ENCODE measurements around the gene ZMYM2.
"Not testable (repeated sequence)": the region's sequence is repeated elsewhere in the genome, so short reads cannot be mapped to it uniquely, and the experiment has no call there.

The ZMYM2 gene

GRCh38 chr13:19984430-19985218 lies 26.1 kb downstream of the ZMYM2 start:
- no peak for DNase-seq

- DNase-seq, result no peak
Measured at GRCh38 chr13:19985219-19985556, 26.7 kb downstream of the ZMYM2 start.

- DNase-seq, result no peak
Measured at GRCh38 chr13:19991531-19991930, 33.0 kb downstream of the ZMYM2 start.

DNA sequence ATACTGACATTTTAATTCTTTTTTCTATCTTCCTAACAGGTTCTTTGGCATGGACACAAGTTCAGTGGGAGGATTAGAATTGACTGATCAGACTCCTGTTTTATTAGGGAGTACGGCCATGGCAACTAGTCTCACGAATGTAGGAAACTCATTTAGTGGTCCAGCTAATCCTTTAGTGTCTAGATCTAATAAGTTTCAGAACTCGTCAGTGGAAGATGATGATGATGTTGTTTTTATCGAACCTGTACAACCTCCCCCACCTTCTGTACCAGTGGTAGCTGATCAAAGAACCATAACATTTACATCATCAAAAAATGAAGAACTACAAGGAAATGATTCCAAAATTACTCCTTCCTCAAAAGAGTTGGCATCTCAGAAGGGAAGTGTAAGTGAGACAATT lies 34.5 kb downstream of the ZMYM2 start:
- DNase-seq, result no peak

DNA sequence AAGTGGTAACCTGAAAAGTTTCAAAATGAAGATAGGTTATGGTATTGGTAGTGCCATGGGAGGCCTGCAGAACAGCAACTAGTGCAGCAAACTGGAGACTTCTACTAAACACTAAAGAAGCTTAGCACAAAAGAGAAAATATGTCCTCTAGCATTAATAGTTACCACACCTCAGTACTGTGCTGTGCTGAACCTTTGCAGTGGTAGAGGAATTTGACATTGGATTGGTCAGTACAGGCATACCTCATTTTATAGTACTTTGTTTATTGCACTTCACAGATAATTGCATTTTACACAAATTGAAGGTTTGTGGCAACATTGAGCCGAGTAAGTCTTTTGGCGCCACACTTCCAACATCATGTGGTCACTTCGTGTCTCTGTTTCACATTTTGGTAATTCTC lies 40.4 kb downstream of the ZMYM2 start:
- DNase-seq, result no peak

DNA sequence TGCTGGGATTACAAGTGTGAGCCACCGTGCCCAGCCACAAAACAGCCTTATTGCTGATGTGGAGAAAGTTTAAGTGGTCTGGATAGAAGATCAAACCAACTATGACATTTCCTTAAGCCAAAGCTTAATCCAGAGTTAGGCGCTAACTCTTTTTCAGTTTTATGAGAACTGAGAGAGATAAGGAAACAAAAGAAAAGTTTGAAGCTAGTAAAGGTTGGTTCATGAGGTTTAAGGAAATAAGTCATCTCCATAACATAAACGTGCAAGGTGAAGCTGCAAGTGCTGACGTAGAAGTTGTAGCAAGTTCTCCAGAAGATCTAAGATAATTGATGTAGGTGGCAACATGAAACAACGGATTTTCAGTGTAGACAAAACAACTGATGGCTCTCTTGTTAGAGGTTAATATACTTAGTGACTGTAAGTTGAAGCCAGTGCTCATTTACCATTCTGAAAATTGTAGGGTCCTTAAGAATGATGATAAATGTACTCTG lies 41.6 kb downstream of the ZMYM2 start:
- no peak for DNase-seq

GRCh38 chr13:20001366-20002190 lies 43.1 kb downstream of the ZMYM2 start:
- DNase-seq, result no peak

- DNase-seq, result no peak
Measured at GRCh38 chr13:20002787-20003186, 44.3 kb downstream of the ZMYM2 start.

- no peak for DNase-seq
Measured at GRCh38 chr13:20006206-20006605, 47.7 kb downstream of the ZMYM2 start.

DNA sequence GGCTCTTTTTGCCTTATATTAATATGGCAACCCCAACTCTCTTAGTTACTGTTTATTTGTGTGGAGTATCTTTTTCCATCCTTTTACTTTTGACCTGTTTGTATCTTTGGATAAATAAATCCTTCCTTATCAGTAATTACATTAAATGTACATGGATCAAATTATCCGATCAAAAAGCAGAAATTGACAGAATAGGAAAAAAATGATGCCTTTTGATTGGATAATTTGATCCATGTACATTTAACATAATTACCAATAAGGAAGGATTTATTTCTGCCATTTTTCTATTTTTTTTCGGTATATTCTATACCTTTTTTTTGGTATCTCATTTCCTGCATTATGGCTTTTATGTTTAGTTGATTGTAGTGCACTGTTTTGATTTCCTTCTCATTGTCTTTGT lies 57.2 kb downstream of the ZMYM2 start:
- DNase-seq, result no peak

DNA sequence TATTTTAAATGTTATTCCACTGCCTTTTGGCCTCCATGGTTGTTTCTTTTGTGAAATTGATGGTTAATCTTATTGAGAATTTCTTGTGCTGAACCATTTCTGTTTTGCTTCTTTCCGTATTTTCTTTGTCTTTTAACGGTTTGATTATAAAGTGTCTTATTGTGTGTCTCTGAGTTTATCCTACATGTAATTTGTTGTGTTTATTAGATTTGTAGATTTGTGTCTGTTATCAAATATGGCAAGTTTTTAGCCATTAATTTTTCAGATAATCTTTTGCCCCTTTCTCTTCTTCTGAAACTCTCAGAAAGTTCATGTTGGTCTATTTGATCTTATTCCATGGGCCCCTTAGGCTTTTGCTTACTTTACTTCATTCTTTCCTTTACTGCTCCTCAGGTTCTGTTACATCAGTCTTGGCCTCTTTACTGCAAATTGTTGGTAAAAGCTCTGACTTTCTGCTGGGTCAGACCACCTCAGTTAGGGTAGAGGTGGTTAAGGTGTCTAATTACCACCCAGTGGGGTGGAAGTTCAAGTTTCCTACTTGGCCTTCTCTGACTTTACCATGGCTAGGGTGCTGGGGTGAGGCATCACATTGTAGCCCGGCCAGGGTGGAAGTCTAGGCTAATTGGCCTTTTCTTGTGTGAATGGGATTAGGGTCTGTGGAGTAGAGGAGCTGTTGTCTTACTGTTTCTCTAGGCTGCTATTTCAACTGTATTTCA lies 58.3 kb downstream of the ZMYM2 start:
- no peak for DNase-seq

DNA sequence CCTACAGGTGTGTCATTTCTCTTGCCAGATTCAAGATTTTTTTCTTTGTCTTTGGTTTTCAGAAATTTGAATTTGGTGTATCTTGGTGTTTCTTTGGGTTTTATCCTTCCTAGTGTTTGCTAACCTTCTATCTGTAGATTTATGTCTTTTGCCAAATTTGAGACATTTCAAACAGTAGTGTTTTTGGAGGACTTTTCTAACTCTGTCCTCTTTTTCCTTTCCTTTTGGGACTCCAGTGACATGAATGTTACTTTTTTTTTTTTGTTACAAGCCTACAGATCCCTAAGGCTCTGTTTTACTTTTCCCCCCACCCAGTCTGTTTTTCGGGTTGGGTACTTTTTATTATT lies 58.8 kb downstream of the ZMYM2 start:
- no peak for DNase-seq

DNA sequence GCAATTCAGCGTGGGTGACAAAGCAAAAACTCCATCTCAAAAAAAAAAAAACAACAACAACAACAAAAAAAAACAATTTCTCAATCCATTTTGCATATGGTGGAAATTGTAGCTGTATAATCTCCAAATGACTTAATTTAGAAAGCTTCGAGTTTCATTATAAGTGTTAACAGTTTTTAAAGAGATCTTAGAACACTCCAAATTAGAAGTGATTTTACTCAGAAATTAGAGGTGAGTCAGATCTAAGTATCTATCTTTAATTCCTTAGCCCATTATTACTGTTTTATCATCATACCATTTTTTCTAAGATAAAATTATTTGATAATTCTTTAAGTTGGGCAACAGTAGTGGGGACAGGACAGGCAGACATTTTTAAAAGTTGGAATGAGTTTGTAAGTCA lies 60.5 kb downstream of the ZMYM2 start:
- no peak for DNase-seq

- DNase-seq, result no peak
Measured at GRCh38 chr13:20024702-20025101, 66.2 kb downstream of the ZMYM2 start.

- no peak for DNase-seq
Measured at GRCh38 chr13:20028953-20029352, 70.4 kb downstream of the ZMYM2 start.

GRCh38 chr13:20033486-20033885 lies 75.0 kb downstream of the ZMYM2 start:
- DNase-seq, result no peak

DNA sequence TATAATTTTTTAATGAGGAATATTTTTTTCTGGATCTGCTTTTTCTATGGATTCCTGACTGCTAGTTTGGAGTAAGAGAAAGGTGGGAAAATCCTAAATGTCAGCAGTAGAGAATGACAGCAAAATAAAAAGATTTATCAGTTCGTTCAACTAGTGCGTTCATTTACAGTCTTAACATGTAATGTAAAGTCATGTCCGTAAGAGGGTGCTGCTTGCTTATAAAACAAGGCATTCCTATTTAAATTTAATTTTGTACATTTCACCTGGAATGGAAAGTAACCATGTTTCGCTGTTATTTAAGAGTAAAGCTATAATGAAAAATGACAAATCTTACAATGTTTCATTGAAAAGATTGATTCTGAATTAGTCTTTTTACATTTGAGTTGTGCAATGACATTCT lies 76.6 kb downstream of the ZMYM2 start:
- no peak for DNase-seq

DNA sequence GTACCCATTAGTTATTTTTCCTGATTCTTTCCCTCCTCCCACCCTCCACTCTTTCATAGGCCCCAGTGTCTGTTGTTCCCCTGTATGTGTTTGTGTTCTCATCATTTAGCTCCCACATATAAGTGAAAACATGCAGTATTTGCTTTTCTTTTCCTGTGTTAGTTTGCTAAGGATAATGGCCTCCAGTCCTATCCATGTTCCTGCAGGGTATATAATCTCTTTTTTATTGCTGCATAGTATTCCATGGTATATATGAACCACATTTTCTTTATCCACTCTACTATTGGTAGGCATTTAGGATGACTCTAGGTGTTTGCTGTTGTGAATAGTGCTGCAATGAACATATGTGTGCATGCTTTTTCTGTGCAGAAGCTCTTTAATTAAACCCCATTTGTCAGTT lies 79.4 kb downstream of the ZMYM2 start:
- DNase-seq, result no peak

GRCh38 chr13:20042603-20043002 lies 84.1 kb downstream of the ZMYM2 start:
- not testable (repeated sequence) for DNase-seq

GRCh38 chr13:20043207-20043925 lies 84.8 kb downstream of the ZMYM2 start:
- DNase-seq, result no peak

DNA sequence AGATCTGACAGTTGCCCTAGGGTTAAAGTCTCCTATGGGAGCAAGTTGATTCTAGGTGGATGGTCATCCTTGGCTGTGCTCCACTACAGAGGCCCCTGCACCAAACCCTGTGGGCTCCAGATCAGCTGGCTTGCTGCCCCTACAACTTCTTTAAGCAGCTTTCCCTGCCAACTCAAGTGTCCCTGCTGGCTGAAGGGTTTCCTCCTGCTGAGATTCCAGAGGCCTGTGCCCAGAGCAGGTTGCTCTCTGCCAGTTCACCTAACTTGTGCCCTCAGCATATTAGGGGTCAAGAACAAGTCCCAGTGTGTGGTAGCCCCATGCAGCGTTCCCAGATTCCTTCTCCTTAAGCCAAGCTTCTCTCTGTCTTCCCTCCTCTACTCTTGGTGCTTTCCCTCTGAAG lies 85.6 kb downstream of the ZMYM2 start:
- DNase-seq, result no peak

DNA sequence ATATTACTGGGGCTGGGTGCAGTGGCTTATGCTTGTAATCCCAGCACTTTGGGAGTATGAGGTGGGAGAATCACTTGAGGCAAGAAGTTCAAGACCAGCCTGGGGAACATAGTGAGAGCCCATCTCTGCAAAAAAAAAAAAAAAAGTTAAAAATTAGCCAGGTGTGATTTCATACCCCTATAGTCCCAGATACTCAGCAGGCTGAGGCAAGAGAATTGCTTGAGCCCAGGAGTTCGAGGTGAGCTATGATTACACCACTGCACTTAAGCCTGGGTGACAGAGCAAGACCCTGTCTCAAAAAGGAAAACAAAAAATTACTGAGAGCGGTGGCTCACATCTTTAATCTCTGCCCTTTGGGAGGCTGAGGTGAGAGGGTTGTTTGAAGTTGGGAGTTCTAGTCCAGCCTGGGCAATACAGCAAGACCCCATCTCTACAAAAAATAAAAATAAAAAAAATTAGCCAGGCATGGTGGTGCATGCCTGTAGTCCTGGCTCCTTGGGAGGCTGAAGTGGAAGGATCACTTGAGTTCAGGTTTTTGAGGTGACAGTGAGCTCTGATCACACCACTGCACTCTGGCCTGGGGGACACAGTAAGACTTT lies 87.5 kb downstream of the ZMYM2 start:
- no peak for DNase-seq
